Measurements from ENCODE around the gene HECTD4. TPM values are rescaled to one million over a fixed set of nuclear protein-coding genes. Genes with fewer than 3 reads are reported as not detected.

The HECTD4 gene
- total RNA-seq, 1 experiment from 2014 or later: 31.2 TPM

- Histone ChIP-seq H3K9me3 (ENCODE audit: control insufficient read depth in 1 of 2, insufficient read depth in 1 of 2, low read depth in 1 of 2, low read length in 2 of 2) (no peaks in the 10 kb centered on the region), H3K4me2 (ENCODE audit: low read length) (no peak overlapping the region), H3K79me2 (ENCODE audit: insufficient read depth, low read length) (no peaks in the 10 kb centered on the region), H3K9me2 (ENCODE audit: insufficient read depth) (no peaks in the 10 kb centered on the region), H2AFZ (ENCODE audit: low read depth, low read length, poor library complexity, severe bottlenecking) (no peak overlapping the region), H3K4me3 (replicated peaks in 1 of 2; ENCODE audit: low read depth in 1 of 2, low read length in 2 of 2) (no peak overlapping the region), H3K27me3 (ENCODE audit: insufficient read depth, low read length) (no peaks in the 10 kb centered on the region), H3K4me1 (ENCODE audit: control insufficient read depth in 1 of 2, insufficient read depth in 2 of 2, low read length in 2 of 2) (no peaks in the 10 kb centered on the region), H3K9ac (ENCODE audit: low read length) (no peak overlapping the region), H3K36me3 (ENCODE audit: control insufficient read depth in 1 of 2, insufficient read depth in 2 of 2, low read length in 2 of 2) (peaks cover 0 to 22% of the 10 kb centered on the region in 2 experiments; a peak in 2 of 4 replicates), H3K27ac (ENCODE audit: low read depth, low read length) (no peak overlapping the region), H4K20me1 (ENCODE audit: insufficient read depth) (no peaks in the 10 kb centered on the region)
- POLR2A ChIA-PET: no interaction called here
- intact Hi-C loops (cut with micrococcal nuclease): no loop called here
- ATAC-seq (no peak), DNase-seq (ENCODE audit: low read depth, low spot score) (no peak)
- RAD21 ChIA-PET (ENCODE audit: low non-redundant PET in 1 of 2, low total read pairs in 2 of 2, uncharacterized antibody in 2 of 2, unreplicated experiment in 2 of 2): no interaction called here
- CTCF ChIA-PET: no interaction called here
- no TSS peak for BruUV-seq (replicated peaks)
- no peak for TF ChIP-seq CTCF (IDR thresholded peaks at IDR 0.05 in 2 of 3, conservative IDR thresholded peaks at IDR 0.05 in 1 of 3; ENCODE audit: borderline replicate concordance in 1 of 3, insufficient read depth in 1 of 3, low read depth in 2 of 3, low read length in 2 of 3)
- no peak for TF ChIP-seq JUND (IDR thresholded peaks at IDR 0.05)
- no peak for TF ChIP-seq EZH2 (IDR thresholded peaks at IDR 0.05)
- TF ChIP-seq ZBTB33 (IDR thresholded peaks at IDR 0.05; ENCODE audit: extremely low read depth, insufficient replicate concordance, low read length): no peak
- TF ChIP-seq CBX3 (IDR thresholded peaks at IDR 0.05; ENCODE audit: low read depth): no peak
These were observed 143.8 kb downstream of the HECTD4 start for GRCh38 chr12:112238441-112238840.

DNA sequence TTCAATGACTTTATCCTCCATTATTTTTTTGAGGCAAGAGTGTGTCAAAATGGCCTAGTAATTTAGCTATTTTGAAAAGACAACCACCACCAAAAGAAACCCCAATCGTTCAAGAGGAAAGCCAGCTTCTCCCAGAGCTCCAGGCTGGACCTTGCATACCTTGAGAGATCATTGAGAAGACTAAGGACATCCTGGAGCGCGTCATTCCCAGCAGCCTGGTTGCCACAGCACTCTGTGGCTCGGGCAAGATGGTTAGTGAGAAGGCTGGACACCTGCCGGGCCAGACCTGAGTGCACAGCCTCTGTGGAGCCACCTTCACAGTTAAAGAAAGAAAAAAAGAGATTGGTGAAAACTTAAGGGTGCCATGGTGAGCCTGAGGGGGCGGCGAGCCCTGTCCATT lies 145.4 kb downstream of the HECTD4 start:
- RAD21 ChIA-PET (ENCODE audit: low non-redundant PET in 1 of 2, low total read pairs in 2 of 2, uncharacterized antibody in 2 of 2, unreplicated experiment in 2 of 2): no interaction called here
- no peaks in the 10 kb centered on the region for H4K20me1 ChIP-seq (ENCODE audit: insufficient read depth)
- H3K79me2 ChIP-seq (ENCODE audit: insufficient read depth, low read length): no peaks in the 10 kb centered on the region
- no peaks in the 10 kb centered on the region for H3K27me3 ChIP-seq (ENCODE audit: insufficient read depth, low read length)
- TF ChIP-seq ZBTB33 (IDR thresholded peaks at IDR 0.05; ENCODE audit: extremely low read depth, insufficient replicate concordance, low read length): no peak
- no peak for TF ChIP-seq EZH2 (IDR thresholded peaks at IDR 0.05)
- peaks cover 0 to 16% of the 10 kb centered on the region in 2 experiments; a peak in 2 of 4 replicates for H3K36me3 ChIP-seq (ENCODE audit: control insufficient read depth in 1 of 2, insufficient read depth in 2 of 2, low read length in 2 of 2)
- no peaks in the 10 kb centered on the region for H3K9me2 ChIP-seq (ENCODE audit: insufficient read depth)
- H3K4me2 ChIP-seq (ENCODE audit: low read length): no peak overlapping the region
- intact Hi-C loops (cut with micrococcal nuclease): no loop called here
- H3K27ac ChIP-seq (ENCODE audit: low read depth, low read length): no peak overlapping the region
- no peaks in the 10 kb centered on the region for H3K4me1 ChIP-seq (ENCODE audit: control insufficient read depth in 1 of 2, insufficient read depth in 2 of 2, low read length in 2 of 2)
- DNase-seq (ENCODE audit: low read depth, low spot score) (no peak), ATAC-seq (no peak)
- CTCF ChIA-PET: no interaction called here
- no peak overlapping the region for H2AFZ ChIP-seq (ENCODE audit: low read depth, low read length, poor library complexity, severe bottlenecking)
- no peak overlapping the region for H3K4me3 ChIP-seq (replicated peaks in 1 of 2; ENCODE audit: low read depth in 1 of 2, low read length in 2 of 2)
- POLR2A ChIA-PET: no interaction called here
- no peaks in the 10 kb centered on the region for H3K9me3 ChIP-seq (ENCODE audit: control insufficient read depth in 1 of 2, insufficient read depth in 1 of 2, low read depth in 1 of 2, low read length in 2 of 2)
- H3K9ac ChIP-seq (ENCODE audit: low read length): no peak overlapping the region
- BruUV-seq (replicated peaks): no TSS peak
